ENCODE results near the gene SMAD3.

DNA sequence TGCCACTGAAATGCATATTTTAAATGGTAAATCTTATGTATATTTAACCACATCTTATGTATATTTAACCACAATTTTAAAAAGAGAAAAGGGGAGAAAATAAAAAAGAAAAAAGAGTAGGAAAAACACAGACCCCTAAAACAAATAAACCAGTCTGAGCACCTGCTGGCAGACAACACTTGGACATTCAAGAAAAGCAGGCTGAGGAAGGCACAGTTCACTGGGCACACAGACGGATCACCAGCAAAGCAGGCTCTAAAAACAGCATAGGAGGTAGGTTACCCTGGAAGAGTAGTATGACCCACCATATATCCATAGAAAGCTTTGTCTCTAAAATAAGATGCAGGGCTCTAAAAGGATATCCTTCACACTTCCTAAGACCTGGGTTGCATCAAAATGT lies 162.0 kb downstream of the SMAD3 start:
- TF ChIP-seq GABPA (IDR thresholded peaks at IDR 0.05; ENCODE audit: low read depth) (no peak), POLR2AphosphoS5 (IDR thresholded peaks at IDR 0.05; ENCODE audit: low read depth) (no peak)
- TF ChIP-seq, protein P1, sequence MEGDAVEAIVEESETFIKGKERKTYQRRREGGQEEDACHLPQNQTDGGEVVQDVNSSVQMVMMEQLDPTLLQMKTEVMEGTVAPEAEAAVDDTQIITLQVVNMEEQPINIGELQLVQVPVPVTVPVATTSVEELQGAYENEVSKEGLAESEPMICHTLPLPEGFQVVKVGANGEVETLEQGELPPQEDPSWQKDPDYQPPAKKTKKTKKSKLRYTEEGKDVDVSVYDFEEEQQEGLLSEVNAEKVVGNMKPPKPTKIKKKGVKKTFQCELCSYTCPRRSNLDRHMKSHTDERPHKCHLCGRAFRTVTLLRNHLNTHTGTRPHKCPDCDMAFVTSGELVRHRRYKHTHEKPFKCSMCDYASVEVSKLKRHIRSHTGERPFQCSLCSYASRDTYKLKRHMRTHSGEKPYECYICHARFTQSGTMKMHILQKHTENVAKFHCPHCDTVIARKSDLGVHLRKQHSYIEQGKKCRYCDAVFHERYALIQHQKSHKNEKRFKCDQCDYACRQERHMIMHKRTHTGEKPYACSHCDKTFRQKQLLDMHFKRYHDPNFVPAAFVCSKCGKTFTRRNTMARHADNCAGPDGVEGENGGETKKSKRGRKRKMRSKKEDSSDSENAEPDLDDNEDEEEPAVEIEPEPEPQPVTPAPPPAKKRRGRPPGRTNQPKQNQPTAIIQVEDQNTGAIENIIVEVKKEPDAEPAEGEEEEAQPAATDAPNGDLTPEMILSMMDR (IDR thresholded peaks at IDR 0.05; ENCODE audit: insufficient read depth, low read length), result no peak
